HG02763 (cell line): Measurements from ENCODE around the gene FHOD1.
A peak's percentile ranks its signal among the peaks of the same experiment; 100 is the strongest.

Experiments used
- ATAC-seq: cut with Tn5 transposase; IDR thresholded peaks from one replicate; pipeline ENCODE4 v1.9.1; 2021; ENCODE audit warnings: mild to moderate bottlenecking, moderate library complexity; ENCODE audit not compliant: unreplicated experiment

Gene FHOD1

GRCh38 chr16:67193536-67193935, 53.7 kb downstream of the FHOD1 start:
- ATAC-seq: no peak

- no peak for ATAC-seq
These were observed 54.4 kb downstream of the FHOD1 start for GRCh38 chr16:67192781-67193361.

GRCh38 chr16:67191995-67192681, 55.1 kb downstream of the FHOD1 start, which contains the start of gene E2F4:
E2F4 (plus strand) TSS chr16:67192155; CDS start chr16:67192228, 73 bp downstream.
- ATAC-seq: peak; percentile 87

- ATAC-seq: no peak
These were observed 55.8 kb downstream of the FHOD1 start for GRCh38 chr16:67191411-67191994.

- no peak for ATAC-seq
These were observed 56.6 kb downstream of the FHOD1 start for GRCh38 chr16:67190448-67191399.

- ATAC-seq: no peak
These were observed 57.2 kb downstream of the FHOD1 start, which contains the start of gene EXOC3L1 for GRCh38 chr16:67190041-67190440. EXOC3L1 (minus strand) TSS chr16:67190136; CDS start chr16:67189676, 460 bp downstream.

- no peak for ATAC-seq
These were observed 58.5 kb downstream of the FHOD1 start for GRCh38 chr16:67188798-67189197.

GRCh38 chr16:67188323-67188722, 59.0 kb downstream of the FHOD1 start:
- ATAC-seq: no peak

GRCh38 chr16:67187175-67187890, 59.9 kb downstream of the FHOD1 start:
- ATAC-seq: no peak

GRCh38 chr16:67186550-67186950, 60.7 kb downstream of the FHOD1 start:
- no peak for ATAC-seq

GRCh38 chr16:67185651-67186134, 61.6 kb downstream of the FHOD1 start:
- ATAC-seq: no peak

- ATAC-seq: no peak
These were observed 62.2 kb downstream of the FHOD1 start for GRCh38 chr16:67184995-67185650.

GRCh38 chr16:67184453-67184994, 62.8 kb downstream of the FHOD1 start:
- ATAC-seq: no peak

- peak; percentile 93 for ATAC-seq
These were observed 63.4 kb downstream of the FHOD1 start, which contains the start of gene MATCAP1 for GRCh38 chr16:67183627-67184452. MATCAP1 (minus strand) TSS chr16:67183963; CDS start chr16:67180610, 3,353 bp downstream.

GRCh38 chr16:67183284-67183626, 64.0 kb downstream of the FHOD1 start:
- ATAC-seq: no peak

GRCh38 chr16:67182288-67182687, 65.0 kb downstream of the FHOD1 start:
- ATAC-seq: no peak

- ATAC-seq: no peak
These were observed 65.9 kb downstream of the FHOD1 start for GRCh38 chr16:67181346-67181745.

- ATAC-seq: no peak
These were observed 67.1 kb downstream of the FHOD1 start for GRCh38 chr16:67180166-67180565.
